CD4-positive, alpha-beta T cell treated with Interferon alpha-2 for 1 hour (primary cell): ENCODE results near the gene SLC25A29.
"Not testable (repeated sequence)": the region's sequence is repeated elsewhere in the genome, so short reads cannot be mapped to it uniquely, and the experiment has no call there.

Source experiments
- DNase-seq, 2 donors: peaks; one replicate each; pipeline ENCODE4 v3.0.0-alpha.2; 2020 to 2022

The SLC25A29 gene

GRCh38 chr14:100309028-100309737 lies 2.9 kb upstream of the SLC25A29 start:
- DNase-seq, result no peak

GRCh38 chr14:100308427-100308792 lies 2.2 kb upstream of the SLC25A29 start:
- DNase-seq, result not testable (repeated sequence)

- no peak for DNase-seq
Measured at GRCh38 chr14:100307766-100308426, 1.7 kb upstream of the SLC25A29 start.

GRCh38 chr14:100306998-100307765 lies 938 bp upstream of the SLC25A29 start:
- DNase-seq, result no peak

- DNase-seq, result peak in 1 of 2 donors; percentile 56
Measured at GRCh38 chr14:100305324-100306100, 732 bp downstream of the SLC25A29 start.

GRCh38 chr14:100304825-100305323 lies 1.4 kb downstream of the SLC25A29 start:
- peak in 1 of 2 donors; percentile 28 for DNase-seq

GRCh38 chr14:100303925-100304324 lies 2.3 kb downstream of the SLC25A29 start:
- DNase-seq, result no peak

GRCh38 chr14:100303179-100303578 lies 3.1 kb downstream of the SLC25A29 start:
- DNase-seq, result peak in 1 of 2 donors; percentile 14

GRCh38 chr14:100302616-100303015 lies 3.6 kb downstream of the SLC25A29 start:
- DNase-seq, result no peak

GRCh38 chr14:100299238-100299560 lies 7.0 kb downstream of the SLC25A29 start:
- no peak for DNase-seq

- no peak for DNase-seq
Measured at GRCh38 chr14:100298551-100299237, 7.5 kb downstream of the SLC25A29 start.

- peak in 1 of 2 donors; percentile 54 for DNase-seq
Measured at GRCh38 chr14:100297320-100298300, 8.6 kb downstream of the SLC25A29 start.

- DNase-seq, result not testable (repeated sequence)
Measured at GRCh38 chr14:100296729-100297128, 9.5 kb downstream of the SLC25A29 start.

GRCh38 chr14:100296106-100296651 lies 10.1 kb downstream of the SLC25A29 start:
- peak in 1 of 2 donors; percentile 20 for DNase-seq

- no peak for DNase-seq
Measured at GRCh38 chr14:100295376-100296105, 10.7 kb downstream of the SLC25A29 start.

- DNase-seq, result no peak
Measured at GRCh38 chr14:100294963-100295330, 11.3 kb downstream of the SLC25A29 start.

GRCh38 chr14:100294213-100294962 lies 11.9 kb downstream of the SLC25A29 start:
- no peak for DNase-seq

- DNase-seq, result no peak
Measured at GRCh38 chr14:100293497-100294212, 12.6 kb downstream of the SLC25A29 start.
